ENCODE results near the gene WDR33. TPM values are rescaled to one million over a fixed set of nuclear protein-coding genes. Genes with fewer than 3 reads are reported as not detected.

Gene WDR33
- total RNA-seq (52.5 and 54.7 TPM in 2 replicates), polyA plus RNA-seq (15.2 and 16.4 TPM in 2 replicates), polyA minus RNA-seq (63.4 and 68.5 TPM in 2 replicates), Bru-seq, nascent RNA (percentile 92 among the genes with signal in this experiment), BruChase-seq, experiment 1, labeled RNA remaining after a 6-hour chase (percentile 88 among the genes with signal in this experiment), BruChase-seq, experiment 2, labeled RNA remaining after a 2-hour chase (percentile 91 among the genes with signal in this experiment)
- 19.3 and 19.7 TPM in 2 replicates for polyA plus RNA-seq (2011; cell fraction: cytosol; rRNA removed)
- polyA plus RNA-seq (2011; cell fraction: nucleus; rRNA removed) = 31.6 and 42.4 TPM in 2 replicates
- 23.3 and 32.3 TPM in 2 replicates for polyA plus RNA-seq (2012)
- 16.5 TPM for polyA minus RNA-seq (2011; cell fraction: cytosol; rRNA and poly(A)+ RNA removed)
- polyA minus RNA-seq (2011; cell fraction: nucleus; rRNA and poly(A)+ RNA removed) = 72.0 and 110 TPM in 2 replicates
- long read RNA-seq, full-length matches to known transcripts = 58 of 288 reads
- long read RNA-seq, partial matches to known transcripts = 13 of 288 reads
- long read RNA-seq, other reads (novel, unspliced or antisense) = 217 of 288 reads

DNA sequence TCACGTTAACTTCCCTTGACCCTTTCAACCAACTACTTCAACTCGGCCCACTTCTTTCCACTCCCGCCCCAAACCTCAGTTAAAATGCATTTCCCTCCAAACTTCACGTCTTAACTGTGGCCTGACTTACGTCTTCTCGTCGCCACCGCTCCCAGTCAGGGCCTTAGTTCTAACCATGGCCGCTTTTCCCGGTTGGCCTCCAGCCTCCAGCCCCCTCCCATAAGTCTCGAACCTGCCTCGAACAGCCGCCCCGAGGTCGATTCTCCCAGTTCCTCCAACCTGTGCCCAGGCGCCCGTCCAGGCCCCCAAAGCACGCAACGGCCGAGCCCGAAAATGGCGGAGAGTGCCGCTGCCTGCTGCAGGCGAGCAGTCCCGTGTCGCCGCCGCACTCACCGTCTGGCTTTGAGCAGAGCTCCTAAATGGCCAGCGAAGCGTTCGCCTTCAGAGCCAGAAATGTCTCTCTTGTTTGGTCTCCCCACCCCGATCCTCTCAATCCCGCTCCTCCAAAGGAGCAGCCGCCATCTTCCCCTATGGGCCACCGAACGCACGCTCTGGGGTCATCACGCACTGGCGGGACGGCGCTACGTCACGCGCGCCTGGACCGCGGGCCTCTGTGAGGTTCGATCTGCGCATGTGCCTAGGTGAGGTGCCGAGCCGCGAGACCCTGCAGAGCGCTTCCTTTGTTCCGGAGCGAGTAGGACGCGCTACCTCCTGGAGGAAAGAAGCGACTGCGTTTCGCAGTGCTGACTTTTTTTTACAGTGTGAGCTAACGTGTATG lies at the start of gene WDR33:
Gene WDR33 (minus strand): TSS at position 553 of the 778 bp plus-strand sequence. CDS start 40,190 bp downstream, outside the sequence.
- peak within 1 kb of the TSS; percentile 50 to 100 (median 97) for H3K4me3 ChIP-seq (replicated peaks in 1 of 3; ENCODE audit: insufficient read depth in 1 of 3, low read depth in 1 of 3, low read length in 3 of 3)
- intact Hi-C loops (cut with micrococcal nuclease) = loop anchor here (2.0 to 5.0 kb wide), 4 partner anchors 46 to 284 kb away; partner anchors contain the start of genes IWS1 and POLR2D
- CTCF ChIA-PET = interaction anchor here (1.0 to 2.7 kb wide), 3 partner anchors 10 to 220 kb away, joined by 3 to 8 read pairs (median 4); no protein-coding TSS in a partner anchor
- H3K36me3 ChIP-seq (ENCODE audit: control insufficient read depth in 2 of 2, extremely low read depth in 1 of 2, insufficient read depth in 2 of 2, low read length in 2 of 2) = no peaks in the 10 kb centered on the region
- dilution Hi-C loops (cut with MboI; ENCODE audit: extremely low pct_ligation_motif_present, low sequenced_read_pairs) = no loop called here
- BruUV-seq (replicated peaks) = TSS peak; percentile 30
- H3K79me2 ChIP-seq (ENCODE audit: control insufficient read depth, insufficient read depth, low read length) = peaks cover 50% of the 10 kb centered on the region
- H3K9me3 ChIP-seq (replicated peaks; ENCODE audit: control insufficient read depth, insufficient read depth, low read length) = no peaks in the 10 kb centered on the region
- no peaks in the 10 kb centered on the region for H3K9me1 ChIP-seq (replicated peaks; ENCODE audit: control insufficient read depth, extremely low read depth, insufficient read depth, low read length)
- H3K27ac ChIP-seq (ENCODE audit: insufficient read depth, low read depth, low read length) = peak within 1 kb of the TSS; percentile 83
- peaks cover 10% of the 10 kb centered on the region for H3K4me1 ChIP-seq (ENCODE audit: control insufficient read depth, extremely low read depth, insufficient read depth, low read length)
- TF ChIP-seq POLR2AphosphoS5 (IDR thresholded peaks at IDR 0.05; ENCODE audit: insufficient read depth, low read depth, low read length) = peak; percentile 85
- no peak for TF ChIP-seq MYC (IDR thresholded peaks at IDR 0.05; ENCODE audit: low read depth, low read length)
- peak; percentile 86 for TF ChIP-seq POLR2A (IDR thresholded peaks at IDR 0.05; ENCODE audit: low read depth, low read length)
- H3K27me3 ChIP-seq (ENCODE audit: control insufficient read depth in 2 of 2, insufficient read depth in 2 of 2, low read length in 2 of 2) = no peaks in the 10 kb centered on the region
- H3K4me2 ChIP-seq (ENCODE audit: insufficient read depth, low read length) = peak within 1 kb of the TSS; percentile 95
- peak within 1 kb of the TSS; percentile 96 for H3K9ac ChIP-seq (replicated peaks; ENCODE audit: extremely low read depth, insufficient read depth, low read length)
- H4K20me1 ChIP-seq (replicated peaks; ENCODE audit: control insufficient read depth, extremely low read depth, insufficient read depth, low read length) = peaks cover 7% of the 10 kb centered on the region
- peak; percentile 96 for FAIRE-seq
- peak within 1 kb of the TSS; percentile 99 for H2AFZ ChIP-seq (ENCODE audit: low read depth, low read length)
- peak; percentile 91 for DNase-seq (ENCODE audit: low read depth, low spot score)
- POLR2A ChIA-PET = no interaction called here

GRCh38 chr2:127860130-127860529 lies 49.2 kb upstream of the WDR33 start:
- Histone ChIP-seq H4K20me1 (replicated peaks; ENCODE audit: control insufficient read depth, extremely low read depth, insufficient read depth, low read length) (no peaks in the 10 kb centered on the region), H3K27me3 (ENCODE audit: control insufficient read depth in 2 of 2, insufficient read depth in 2 of 2, low read length in 2 of 2) (no peaks in the 10 kb centered on the region), H3K9ac (replicated peaks; ENCODE audit: extremely low read depth, insufficient read depth, low read length) (no peak overlapping the region), H3K9me3 (replicated peaks; ENCODE audit: control insufficient read depth, insufficient read depth, low read length) (no peaks in the 10 kb centered on the region), H3K9me1 (replicated peaks; ENCODE audit: control insufficient read depth, extremely low read depth, insufficient read depth, low read length) (no peaks in the 10 kb centered on the region), H3K79me2 (ENCODE audit: control insufficient read depth, insufficient read depth, low read length) (peaks cover 26% of the 10 kb centered on the region), H3K4me1 (ENCODE audit: control insufficient read depth, extremely low read depth, insufficient read depth, low read length) (peaks cover 7% of the 10 kb centered on the region), H2AFZ (ENCODE audit: low read depth, low read length) (no peak overlapping the region), H3K4me3 (replicated peaks in 1 of 3; ENCODE audit: insufficient read depth in 1 of 3, low read depth in 1 of 3, low read length in 3 of 3) (no peak overlapping the region), H3K4me2 (ENCODE audit: insufficient read depth, low read length) (no peak overlapping the region), H3K27ac (ENCODE audit: insufficient read depth, low read depth, low read length) (no peak overlapping the region), H3K36me3 (ENCODE audit: control insufficient read depth in 2 of 2, extremely low read depth in 1 of 2, insufficient read depth in 2 of 2, low read length in 2 of 2) (peaks cover 9 to 14% of the 10 kb centered on the region in 2 experiments)
- dilution Hi-C loops (cut with MboI; ENCODE audit: extremely low pct_ligation_motif_present, low sequenced_read_pairs) = no loop called here
- ChIA-PET POLR2A (no interaction called here), CTCF (interaction anchor here (0.9 kb wide), 1 partner anchor 269 kb away, joined by 6 read pairs; no protein-coding TSS in a partner anchor)
- no peak for TF ChIP-seq FOS (IDR thresholded peaks at IDR 0.05; ENCODE audit: borderline replicate concordance, insufficient read depth, low read length)
- TF ChIP-seq EZH2 (IDR thresholded peaks at IDR 0.05; ENCODE audit: borderline replicate concordance, low read depth, low read length, severe bottlenecking) = no peak
- TF ChIP-seq CTCF (IDR thresholded peaks at IDR 0.05; ENCODE audit: extremely low read depth in 1 of 2, insufficient read depth in 1 of 2, low read depth in 1 of 2, low read length in 2 of 2) = no peak
- TF ChIP-seq MYC (IDR thresholded peaks at IDR 0.05; ENCODE audit: low read depth, low read length) = no peak
- no peak for TF ChIP-seq JUN (IDR thresholded peaks at IDR 0.05; ENCODE audit: borderline replicate concordance, insufficient read depth, insufficient read length, low read depth)
- no peak for TF ChIP-seq POLR2A (IDR thresholded peaks at IDR 0.05; ENCODE audit: low read depth, low read length)
- TF ChIP-seq MAX (IDR thresholded peaks at IDR 0.05; ENCODE audit: insufficient read depth, insufficient read length) = no peak
- TF ChIP-seq GATA2 (IDR thresholded peaks at IDR 0.05; ENCODE audit: insufficient read depth, insufficient read length, low read depth, low read length) = no peak
- TF ChIP-seq POLR2AphosphoS5 (IDR thresholded peaks at IDR 0.05; ENCODE audit: insufficient read depth, low read depth, low read length) = no peak
- no peak for FAIRE-seq
- BruUV-seq (replicated peaks) = no TSS peak
- no peak for DNase-seq (ENCODE audit: low read depth, low spot score)
- intact Hi-C loops (cut with micrococcal nuclease) = no loop called here

All from endothelial cell of umbilical vein (primary cell).